HepG2 (cell line): ENCODE measurements around the gene MIA. TPM values are rescaled to one million over a fixed set of nuclear protein-coding genes. Genes with fewer than 3 reads are reported as not detected.

ENCODE experiments used
- ELF1 ChIP-seq: sonication (generic); formaldehyde crosslinking; IDR thresholded peaks from 2 replicates; pipeline ENCODE4 v1.4.0; 2020; ENCODE audit warnings: missing genetic modification reagents
- EZH2 ChIP-seq: conservative IDR thresholded peaks from 2 replicates; pipeline ENCODE4 v1.6.1; 2012; ENCODE audit warnings: mild to moderate bottlenecking, low read depth, low read length, moderate library complexity
- FOXK2 ChIP-seq: fragments of 450-650 bp; IDR thresholded peaks from 2 replicates; pipeline ENCODE4 v1.6.1; 2016
- MAFK ChIP-seq, 2 experiments: IDR thresholded peaks in 1 of 2; conservative IDR thresholded peaks in 1 of 2; 2 replicates each; pipeline ENCODE4 v1.6.1; 2011; ENCODE audit warnings: improper control_type of control experiment in 2 of 2, low read length in 2 of 2
- MTF1 ChIP-seq: sonication (generic); formaldehyde crosslinking; IDR thresholded peaks from 2 replicates; pipeline ENCODE4 v1.5.0; 2020; ENCODE audit warnings: missing genetic modification reagents
- ONECUT2 ChIP-seq: sonication (generic); formaldehyde crosslinking; IDR thresholded peaks from 2 replicates; pipeline ENCODE4 v1.4.0; 2020; ENCODE audit warnings: missing genetic modification reagents
- POLR2G ChIP-seq: fragments of 200-400 bp; formaldehyde crosslinking; IDR thresholded peaks from 2 replicates; pipeline ENCODE4 v1.6.1; 2018; ENCODE audit warnings: mild to moderate bottlenecking, low read depth, low read length, moderate library complexity
- SP2 ChIP-seq: sonication (generic); formaldehyde crosslinking; IDR thresholded peaks from 2 replicates; pipeline ENCODE4 v1.5.1; 2020; ENCODE audit warnings: mild to moderate bottlenecking, missing genetic modification reagents
- YEATS2 ChIP-seq: sonication (generic); formaldehyde crosslinking; IDR thresholded peaks from 2 replicates; pipeline ENCODE4 v1.4.0; 2020; ENCODE audit warnings: missing genetic modification reagents, borderline replicate concordance
- ZFP90 ChIP-seq: sonication (generic); formaldehyde crosslinking; IDR thresholded peaks from 2 replicates; pipeline ENCODE4 v1.8.0; 2022; ENCODE audit warnings: missing genetic modification reagents, mild to moderate bottlenecking, inconsistent platforms, borderline replicate concordance
- ZNF546 ChIP-seq: sonication (generic); formaldehyde crosslinking; conservative IDR thresholded peaks from 2 replicates; pipeline ENCODE4 v1.8.1; 2023; ENCODE audit warnings: mild to moderate bottlenecking, missing genetic modification reagents
- ZNF547 ChIP-seq: sonication (generic); formaldehyde crosslinking; IDR thresholded peaks from 2 replicates; pipeline ENCODE4 v1.5.1; 2020; ENCODE audit warnings: mild to moderate bottlenecking, missing genetic modification reagents
- ZNF567 ChIP-seq: sonication (generic); formaldehyde crosslinking; IDR thresholded peaks from 2 replicates; pipeline ENCODE4 v1.8.1; 2023; ENCODE audit warnings: mild to moderate bottlenecking, missing genetic modification reagents, borderline replicate concordance
- polyA plus RNA-seq, 8 experiments: library from polyadenylated mRNA; depleted of rRNA in 3 of 8; stranded (reverse) in 7 of 8; unstranded in 1 of 8; fragments of >200 nt; fragmentation: Illumina TruSeq in 4 of 8; extraction: Trizol in 4 of 8; gene quantifications; 2 replicates each; pipeline versions ENCODE4 v1.2.1 to v1.2.3, GENCODE V29; 2011 to 2016; ENCODE audit warnings: low read depth in 4 of 8, missing spikeins in 1 of 8, mixed read lengths in 1 of 8; ENCODE audit not compliant: insufficient read depth in 1 of 8
- total RNA-seq, 5 experiments: library from RNA; depleted of rRNA; stranded (reverse); fragments of >200 nt; fragmentation: Illumina TruSeq; extraction: Trizol; gene quantifications; 2 replicates each; pipeline ENCODE4 v1.2.3, GENCODE V29; 2016; ENCODE audit warnings: low read depth in 1 of 5
- TF ChIP-seq, protein P1 (sequence below): sonication (generic); formaldehyde crosslinking; IDR thresholded peaks from 2 replicates; pipeline ENCODE4 v1.4.0; 2020; ENCODE audit warnings: mild to moderate bottlenecking, missing genetic modification reagents
- TF ChIP-seq, protein P2 (sequence below): IDR thresholded peaks from 2 replicates; pipeline ENCODE4 v1.6.1; 2016; ENCODE audit warnings: missing biosample characterization, missing genetic modification reagents, low read depth
- TF ChIP-seq, protein P3 (sequence below): sonication (generic); formaldehyde crosslinking; IDR thresholded peaks from 2 replicates; pipeline ENCODE4 v1.4.0; 2020; ENCODE audit warnings: mild to moderate bottlenecking, missing genetic modification reagents, borderline replicate concordance
- TF ChIP-seq, protein P4 (sequence below): IDR thresholded peaks from 2 replicates; pipeline ENCODE4 v1.6.1; 2012; ENCODE audit warnings: low read length, improper control_type of control experiment
- TF ChIP-seq, protein P5 (sequence below): sonication (generic); formaldehyde crosslinking; conservative IDR thresholded peaks from 2 replicates; pipeline ENCODE4 v1.8.0; 2022; ENCODE audit warnings: missing genetic modification reagents

The MIA gene
- total and polyA plus RNA-seq, 2 of the 13 experiments (the other 11 are each of a cell fraction or from before 2014, with no cell fraction given), result 0.61 TPM; not detected in 1

DNA sequence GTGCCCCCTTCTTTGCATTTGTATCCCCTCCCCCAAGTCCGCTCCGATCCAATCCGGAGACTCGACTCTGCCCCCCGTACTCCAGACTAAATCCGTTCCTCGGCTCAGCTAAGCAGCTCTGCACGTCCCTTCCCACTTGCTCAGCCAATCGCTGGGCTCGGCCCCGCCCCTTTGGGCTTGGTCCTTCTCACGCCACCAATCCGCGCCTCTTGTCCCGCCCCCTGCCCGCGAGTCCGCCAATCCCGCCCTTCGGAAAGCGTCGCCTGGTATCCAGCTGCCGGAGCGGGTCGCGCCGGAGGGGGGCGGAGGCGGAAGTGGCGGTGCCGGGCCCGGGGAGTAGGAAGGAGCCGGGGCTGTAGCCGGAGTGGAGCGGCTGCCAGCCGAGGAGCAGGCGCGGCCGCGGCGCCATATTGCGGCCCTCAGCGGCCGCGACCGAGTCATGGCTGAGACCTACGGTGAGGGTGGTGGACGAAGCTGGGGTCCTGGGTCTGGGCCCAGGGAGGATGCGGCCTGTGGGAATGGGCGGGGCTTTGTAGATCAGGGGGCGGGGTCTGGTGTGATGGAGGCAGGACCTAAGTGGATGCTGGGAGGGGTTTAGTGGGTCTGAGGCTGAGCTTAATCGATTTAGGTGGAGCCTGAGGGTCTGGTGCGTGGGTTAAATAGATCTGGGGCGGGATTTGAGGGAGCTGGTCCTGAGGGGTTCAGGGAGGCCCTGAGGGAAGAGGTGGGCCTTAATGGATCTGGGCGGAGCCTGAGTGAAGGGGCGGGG, 2.8 kb downstream of the MIA start, which contains the start of gene RAB4B (continued):
- TF ChIP-seq, protein P1, sequence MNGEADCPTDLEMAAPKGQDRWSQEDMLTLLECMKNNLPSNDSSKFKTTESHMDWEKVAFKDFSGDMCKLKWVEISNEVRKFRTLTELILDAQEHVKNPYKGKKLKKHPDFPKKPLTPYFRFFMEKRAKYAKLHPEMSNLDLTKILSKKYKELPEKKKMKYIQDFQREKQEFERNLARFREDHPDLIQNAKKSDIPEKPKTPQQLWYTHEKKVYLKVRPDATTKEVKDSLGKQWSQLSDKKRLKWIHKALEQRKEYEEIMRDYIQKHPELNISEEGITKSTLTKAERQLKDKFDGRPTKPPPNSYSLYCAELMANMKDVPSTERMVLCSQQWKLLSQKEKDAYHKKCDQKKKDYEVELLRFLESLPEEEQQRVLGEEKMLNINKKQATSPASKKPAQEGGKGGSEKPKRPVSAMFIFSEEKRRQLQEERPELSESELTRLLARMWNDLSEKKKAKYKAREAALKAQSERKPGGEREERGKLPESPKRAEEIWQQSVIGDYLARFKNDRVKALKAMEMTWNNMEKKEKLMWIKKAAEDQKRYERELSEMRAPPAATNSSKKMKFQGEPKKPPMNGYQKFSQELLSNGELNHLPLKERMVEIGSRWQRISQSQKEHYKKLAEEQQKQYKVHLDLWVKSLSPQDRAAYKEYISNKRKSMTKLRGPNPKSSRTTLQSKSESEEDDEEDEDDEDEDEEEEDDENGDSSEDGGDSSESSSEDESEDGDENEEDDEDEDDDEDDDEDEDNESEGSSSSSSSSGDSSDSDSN (CRISPR knock-in tag), result peak; percentile 66
- TF ChIP-seq SP2 (peak; percentile 99), ZNF547 (peak; percentile 22; the same call in 1 of the 2 replicates), ZFP90 (no peak; the same call in 1 of the 2 replicates), ELF1 (CRISPR knock-in tag) (peak; percentile 96), EZH2 (no peak), ZNF567 (0 out of 2 replicates have a peak, but pooled peaks have one; percentile 60), POLR2G (peak; percentile 64; the same call in 1 of the 2 replicates), YEATS2 (peak; percentile 52), MAFK (conservative IDR thresholded peaks at IDR 0.05 in 1 of 2, IDR thresholded peaks at IDR 0.05 in 1 of 2; ENCODE audit: low read length in 2 of 2) (peak in 1 of 2 experiments; percentile 73; a peak in 2 of 4 replicates), ZNF546 (CRISPR knock-in tag) (no peak), ONECUT2 (0 out of 2 replicates have a peak, but pooled peaks have one; percentile 62), MTF1 (CRISPR knock-in tag) (no peak), FOXK2 (no peak)
- TF ChIP-seq, protein P2, sequence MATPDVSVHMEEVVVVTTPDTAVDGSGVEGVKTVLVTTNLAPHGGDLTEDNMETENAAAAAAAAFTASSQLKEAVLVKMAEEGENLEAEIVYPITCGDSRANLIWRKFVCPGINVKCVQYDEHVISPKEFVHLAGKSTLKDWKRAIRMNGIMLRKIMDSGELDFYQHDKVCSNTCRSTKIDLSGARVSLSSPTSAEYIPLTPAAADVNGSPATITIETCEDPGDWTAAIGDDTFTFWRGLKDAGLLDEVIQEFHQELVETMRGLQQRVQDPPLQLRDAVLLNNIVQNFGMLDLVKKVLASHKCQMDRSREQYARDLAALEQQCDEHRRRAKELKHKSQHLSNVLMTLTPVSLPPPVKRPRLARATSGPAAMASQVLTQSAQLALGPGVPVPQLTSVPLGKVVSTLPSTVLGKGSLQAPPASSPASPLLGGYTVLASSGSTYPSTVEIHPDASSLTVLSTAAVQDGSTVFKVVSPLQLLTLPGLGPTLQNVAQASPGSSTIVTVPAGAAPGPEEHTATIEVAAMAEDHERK, result 0 out of 2 replicates have a peak, but pooled peaks have one; percentile 6
- TF ChIP-seq, protein P3, sequence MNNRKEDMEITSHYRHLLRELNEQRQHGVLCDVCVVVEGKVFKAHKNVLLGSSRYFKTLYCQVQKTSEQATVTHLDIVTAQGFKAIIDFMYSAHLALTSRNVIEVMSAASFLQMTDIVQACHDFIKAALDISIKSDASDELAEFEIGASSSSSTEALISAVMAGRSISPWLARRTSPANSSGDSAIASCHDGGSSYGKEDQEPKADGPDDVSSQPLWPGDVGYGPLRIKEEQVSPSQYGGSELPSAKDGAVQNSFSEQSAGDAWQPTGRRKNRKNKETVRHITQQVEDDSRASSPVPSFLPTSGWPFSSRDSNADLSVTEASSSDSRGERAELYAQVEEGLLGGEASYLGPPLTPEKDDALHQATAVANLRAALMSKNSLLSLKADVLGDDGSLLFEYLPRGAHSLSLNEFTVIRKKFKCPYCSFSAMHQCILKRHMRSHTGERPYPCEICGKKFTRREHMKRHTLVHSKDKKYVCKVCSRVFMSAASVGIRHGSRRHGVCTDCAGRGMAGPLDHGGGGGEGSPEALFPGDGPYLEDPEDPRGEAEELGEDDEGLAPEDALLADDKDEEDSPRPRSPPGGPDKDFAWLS, result no peak
- TF ChIP-seq, protein P4, sequence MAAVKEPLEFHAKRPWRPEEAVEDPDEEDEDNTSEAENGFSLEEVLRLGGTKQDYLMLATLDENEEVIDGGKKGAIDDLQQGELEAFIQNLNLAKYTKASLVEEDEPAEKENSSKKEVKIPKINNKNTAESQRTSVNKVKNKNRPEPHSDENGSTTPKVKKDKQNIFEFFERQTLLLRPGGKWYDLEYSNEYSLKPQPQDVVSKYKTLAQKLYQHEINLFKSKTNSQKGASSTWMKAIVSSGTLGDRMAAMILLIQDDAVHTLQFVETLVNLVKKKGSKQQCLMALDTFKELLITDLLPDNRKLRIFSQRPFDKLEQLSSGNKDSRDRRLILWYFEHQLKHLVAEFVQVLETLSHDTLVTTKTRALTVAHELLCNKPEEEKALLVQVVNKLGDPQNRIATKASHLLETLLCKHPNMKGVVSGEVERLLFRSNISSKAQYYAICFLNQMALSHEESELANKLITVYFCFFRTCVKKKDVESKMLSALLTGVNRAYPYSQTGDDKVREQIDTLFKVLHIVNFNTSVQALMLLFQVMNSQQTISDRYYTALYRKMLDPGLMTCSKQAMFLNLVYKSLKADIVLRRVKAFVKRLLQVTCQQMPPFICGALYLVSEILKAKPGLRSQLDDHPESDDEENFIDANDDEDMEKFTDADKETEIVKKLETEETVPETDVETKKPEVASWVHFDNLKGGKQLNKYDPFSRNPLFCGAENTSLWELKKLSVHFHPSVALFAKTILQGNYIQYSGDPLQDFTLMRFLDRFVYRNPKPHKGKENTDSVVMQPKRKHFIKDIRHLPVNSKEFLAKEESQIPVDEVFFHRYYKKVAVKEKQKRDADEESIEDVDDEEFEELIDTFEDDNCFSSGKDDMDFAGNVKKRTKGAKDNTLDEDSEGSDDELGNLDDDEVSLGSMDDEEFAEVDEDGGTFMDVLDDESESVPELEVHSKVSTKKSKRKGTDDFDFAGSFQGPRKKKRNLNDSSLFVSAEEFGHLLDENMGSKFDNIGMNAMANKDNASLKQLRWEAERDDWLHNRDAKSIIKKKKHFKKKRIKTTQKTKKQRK, result peak; percentile 40; the same call in 1 of the 2 replicates
- TF ChIP-seq, protein P5, sequence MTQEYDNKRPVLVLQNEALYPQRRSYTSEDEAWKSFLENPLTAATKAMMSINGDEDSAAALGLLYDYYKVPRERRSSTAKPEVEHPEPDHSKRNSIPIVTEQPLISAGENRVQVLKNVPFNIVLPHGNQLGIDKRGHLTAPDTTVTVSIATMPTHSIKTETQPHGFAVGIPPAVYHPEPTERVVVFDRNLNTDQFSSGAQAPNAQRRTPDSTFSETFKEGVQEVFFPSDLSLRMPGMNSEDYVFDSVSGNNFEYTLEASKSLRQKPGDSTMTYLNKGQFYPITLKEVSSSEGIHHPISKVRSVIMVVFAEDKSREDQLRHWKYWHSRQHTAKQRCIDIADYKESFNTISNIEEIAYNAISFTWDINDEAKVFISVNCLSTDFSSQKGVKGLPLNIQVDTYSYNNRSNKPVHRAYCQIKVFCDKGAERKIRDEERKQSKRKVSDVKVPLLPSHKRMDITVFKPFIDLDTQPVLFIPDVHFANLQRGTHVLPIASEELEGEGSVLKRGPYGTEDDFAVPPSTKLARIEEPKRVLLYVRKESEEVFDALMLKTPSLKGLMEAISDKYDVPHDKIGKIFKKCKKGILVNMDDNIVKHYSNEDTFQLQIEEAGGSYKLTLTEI (CRISPR knock-in tag), result no peak
